BE2C (cell line): ENCODE measurements around the gene MAS1.
"Not testable (repeated sequence)": the region's sequence is repeated elsewhere in the genome, so short reads cannot be mapped to it uniquely, and the experiment has no call there.

Experiments
- DNase-seq: peaks from one replicate; pipeline ENCODE4 v3.0.0-alpha.2; 2020
- H3K27me3 ChIP-seq: fragments of 250-450 bp; sonication (Bioruptor Pico); 2 replicates; pipeline ENCODE4 v1.5.1; 2020; ENCODE audit warnings: mild to moderate bottlenecking
- H3K36me3 ChIP-seq: fragments of 250-450 bp; sonication (Bioruptor Pico); 2 replicates; pipeline ENCODE4 v1.5.1; 2020; ENCODE audit warnings: mild to moderate bottlenecking
- H3K4me1 ChIP-seq: fragments of 250-450 bp; sonication (Bioruptor Pico); 2 replicates; pipeline ENCODE4 v1.5.1; 2020
- H3K4me3 ChIP-seq: 2 replicates; pipeline ENCODE4 v1.5.1; 2011; ENCODE audit warnings: low read depth, low read length
- H3K9me3 ChIP-seq: fragments of 250-450 bp; sonication (Bioruptor Pico); 2 replicates; pipeline ENCODE4 v1.5.1; 2020
- TF ChIP-seq, protein P1 (sequence below): IDR thresholded peaks from 2 replicates; pipeline ENCODE4 v1.5.1; 2012; ENCODE audit warnings: mild to moderate bottlenecking, low read depth, low read length

Gene MAS1

DNA sequence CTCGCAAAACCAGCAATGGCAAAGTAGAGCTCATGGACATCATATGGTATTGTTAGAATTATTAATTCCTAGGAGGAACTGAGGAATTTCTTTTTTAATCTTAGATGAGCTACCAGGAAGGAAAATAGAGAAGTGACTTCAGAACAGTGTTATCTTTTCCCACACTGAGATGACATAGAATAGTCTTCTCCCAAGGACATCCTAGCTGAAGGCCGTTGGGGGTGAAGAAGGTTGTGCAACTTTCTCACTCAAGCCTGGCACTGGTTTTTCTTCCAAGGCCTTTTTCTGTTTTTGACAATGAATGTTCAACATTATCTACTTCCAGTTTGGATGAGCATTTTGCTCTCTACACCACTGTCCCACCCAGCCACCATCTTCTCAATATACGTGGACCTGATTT lies 35.8 kb upstream of the MAS1 start:
- no peaks in the 10 kb centered on the region for H3K27me3 ChIP-seq
- H3K9me3 ChIP-seq: no peaks in the 10 kb centered on the region
- no peak overlapping the region for H3K4me3 ChIP-seq
- DNase-seq: no peak
- no peaks in the 10 kb centered on the region for H3K36me3 ChIP-seq
- no peaks in the 10 kb centered on the region for H3K4me1 ChIP-seq
- TF ChIP-seq, protein P1, sequence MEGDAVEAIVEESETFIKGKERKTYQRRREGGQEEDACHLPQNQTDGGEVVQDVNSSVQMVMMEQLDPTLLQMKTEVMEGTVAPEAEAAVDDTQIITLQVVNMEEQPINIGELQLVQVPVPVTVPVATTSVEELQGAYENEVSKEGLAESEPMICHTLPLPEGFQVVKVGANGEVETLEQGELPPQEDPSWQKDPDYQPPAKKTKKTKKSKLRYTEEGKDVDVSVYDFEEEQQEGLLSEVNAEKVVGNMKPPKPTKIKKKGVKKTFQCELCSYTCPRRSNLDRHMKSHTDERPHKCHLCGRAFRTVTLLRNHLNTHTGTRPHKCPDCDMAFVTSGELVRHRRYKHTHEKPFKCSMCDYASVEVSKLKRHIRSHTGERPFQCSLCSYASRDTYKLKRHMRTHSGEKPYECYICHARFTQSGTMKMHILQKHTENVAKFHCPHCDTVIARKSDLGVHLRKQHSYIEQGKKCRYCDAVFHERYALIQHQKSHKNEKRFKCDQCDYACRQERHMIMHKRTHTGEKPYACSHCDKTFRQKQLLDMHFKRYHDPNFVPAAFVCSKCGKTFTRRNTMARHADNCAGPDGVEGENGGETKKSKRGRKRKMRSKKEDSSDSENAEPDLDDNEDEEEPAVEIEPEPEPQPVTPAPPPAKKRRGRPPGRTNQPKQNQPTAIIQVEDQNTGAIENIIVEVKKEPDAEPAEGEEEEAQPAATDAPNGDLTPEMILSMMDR: no peak

DNA sequence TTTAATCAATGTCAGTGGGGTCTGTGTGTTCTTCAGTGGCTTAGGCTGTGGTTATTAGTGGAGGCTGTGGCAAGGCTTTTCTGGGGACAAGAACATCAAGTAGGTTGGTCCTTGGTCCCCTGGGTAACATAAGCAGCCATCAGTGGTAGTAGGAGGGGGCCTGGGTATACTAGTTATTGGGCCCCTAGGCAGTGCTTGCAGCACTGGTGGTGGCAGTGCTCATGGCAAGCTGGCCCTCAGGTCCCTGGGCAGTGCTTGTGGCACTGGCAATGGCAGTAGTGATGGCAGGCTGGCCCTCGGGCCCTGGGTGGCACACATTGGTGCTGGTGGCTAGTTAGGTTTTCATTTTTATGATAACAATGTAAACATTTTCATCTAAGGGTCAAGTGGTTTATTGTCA lies 32.5 kb upstream of the MAS1 start:
- no peaks in the 10 kb centered on the region for H3K4me1 ChIP-seq
- peaks cover 6% of the 10 kb centered on the region; the same call in 1 of the 2 replicates for H3K27me3 ChIP-seq
- H3K36me3 ChIP-seq: no peaks in the 10 kb centered on the region
- TF ChIP-seq, protein P1: no peak
- DNase-seq: no peak
- no peaks in the 10 kb centered on the region for H3K9me3 ChIP-seq
- no peak overlapping the region for H3K4me3 ChIP-seq

DNA sequence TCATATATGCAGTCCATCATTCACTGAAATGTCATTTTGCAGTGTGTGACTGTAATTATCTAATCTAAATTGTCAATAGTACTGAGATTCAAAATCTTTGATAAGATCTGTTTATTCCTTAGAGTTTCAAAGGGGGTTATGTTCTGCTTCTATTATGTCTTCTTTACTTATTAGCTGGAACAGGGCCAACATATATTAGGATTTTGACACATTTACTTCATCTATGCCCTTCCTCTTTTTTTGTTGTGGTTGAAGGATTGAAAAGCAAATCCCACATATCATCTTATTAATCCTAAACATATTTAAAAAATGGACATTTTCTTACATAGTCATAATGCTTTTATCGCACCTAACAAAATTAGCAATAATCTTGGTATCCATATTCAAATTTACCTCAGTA lies 30.3 kb upstream of the MAS1 start:
- H3K4me3 ChIP-seq: no peak overlapping the region
- no peaks in the 10 kb centered on the region for H3K9me3 ChIP-seq
- no peaks in the 10 kb centered on the region for H3K36me3 ChIP-seq
- TF ChIP-seq, protein P1: no peak
- H3K27me3 ChIP-seq: peaks cover 6% of the 10 kb centered on the region; the same call in 1 of the 2 replicates
- no peaks in the 10 kb centered on the region for H3K4me1 ChIP-seq
- no peak for DNase-seq

DNA sequence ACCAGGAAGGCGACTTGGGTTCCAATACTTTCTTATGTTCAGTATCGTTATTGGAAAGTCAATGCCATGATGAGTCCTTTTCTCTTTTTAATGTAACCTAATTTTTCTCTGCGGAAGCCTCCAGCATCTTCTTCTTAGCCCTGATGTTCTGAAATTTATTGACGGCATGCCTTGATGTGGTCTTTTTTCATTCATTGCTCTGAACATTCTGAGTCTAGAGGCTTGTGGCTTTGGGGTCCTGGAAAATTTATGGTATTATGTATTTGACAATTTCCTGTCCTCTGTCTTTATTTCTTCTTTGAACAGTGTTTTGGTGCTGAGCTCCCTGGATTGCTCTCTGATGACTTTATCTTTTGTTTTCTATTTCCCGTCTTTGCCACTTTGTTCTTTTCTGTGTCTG lies 28.7 kb upstream of the MAS1 start:
- Histone ChIP-seq H3K36me3 (no peaks in the 10 kb centered on the region), H3K27me3 (peaks cover 6% of the 10 kb centered on the region; the same call in 1 of the 2 replicates), H3K4me1 (no peaks in the 10 kb centered on the region), H3K4me3 (no peak overlapping the region), H3K9me3 (no peaks in the 10 kb centered on the region)
- TF ChIP-seq, protein P1: no peak
- no peak for DNase-seq

DNA sequence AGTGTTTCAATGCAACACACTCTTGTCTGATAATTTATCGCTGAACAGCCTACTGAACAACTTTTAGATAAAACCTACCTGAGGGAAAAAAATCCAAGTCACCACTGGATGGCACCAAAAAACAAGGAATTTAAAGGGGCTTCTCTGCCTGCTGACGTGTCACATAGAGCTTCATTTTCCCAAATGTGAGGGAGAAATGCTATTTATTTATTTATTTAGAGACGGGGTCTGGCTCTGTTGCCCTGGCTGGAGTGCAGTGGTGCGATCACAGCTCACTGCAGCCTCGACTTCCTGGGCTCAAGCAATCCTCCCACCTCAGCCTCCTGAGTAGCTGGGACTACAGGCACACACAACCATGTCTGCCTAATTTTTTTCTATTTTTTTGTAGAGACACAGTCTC lies 27.4 kb upstream of the MAS1 start:
- H3K4me3 ChIP-seq: not testable (repeated sequence)
- DNase-seq: peak; percentile 24
- TF ChIP-seq, protein P1: peak; percentile 51

DNA sequence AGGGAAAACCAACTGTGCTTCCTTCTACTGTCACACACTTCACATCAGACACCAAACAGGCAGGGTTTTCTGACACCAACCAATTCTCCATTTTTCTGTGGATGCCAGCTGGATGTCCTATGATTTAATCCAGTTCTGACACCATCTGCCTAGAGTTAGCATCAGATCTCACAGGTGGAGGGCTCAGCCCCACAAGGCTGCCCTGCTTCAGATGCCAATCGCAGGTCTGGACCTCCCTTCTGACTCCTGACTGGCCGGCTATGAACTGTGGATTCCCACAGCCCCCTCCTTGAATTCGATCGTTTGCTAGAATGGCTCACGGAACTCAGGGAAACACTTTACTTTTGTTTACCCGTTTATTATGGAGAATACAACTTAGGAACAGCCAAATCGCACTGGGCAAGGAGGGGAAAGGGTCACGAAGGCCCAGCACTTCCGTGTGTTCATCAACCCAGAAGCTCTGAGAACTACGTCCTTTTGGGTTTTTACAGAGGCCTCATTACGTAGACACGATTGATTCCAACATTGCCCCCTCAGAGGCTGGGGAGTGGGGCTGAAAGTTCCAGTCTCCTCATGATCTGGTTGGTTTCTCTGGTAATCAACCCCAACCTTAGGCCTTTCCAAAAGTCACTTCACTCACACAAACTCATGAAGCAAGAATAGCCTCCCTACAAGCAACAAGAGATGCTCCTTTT lies 25.4 kb upstream of the MAS1 start:
- no peaks in the 10 kb centered on the region for H3K4me1 ChIP-seq
- DNase-seq: no peak
- H3K9me3 ChIP-seq: no peaks in the 10 kb centered on the region; the same call in 1 of the 2 replicates
- H3K36me3 ChIP-seq: no peaks in the 10 kb centered on the region
- peaks cover 6% of the 10 kb centered on the region; the same call in 1 of the 2 replicates for H3K27me3 ChIP-seq
- no peak overlapping the region for H3K4me3 ChIP-seq
- TF ChIP-seq, protein P1: no peak

More for the DNA sequence above, 27.4 kb upstream of the MAS1 start:
- not testable (repeated sequence) for H3K27me3 ChIP-seq, H3K36me3 ChIP-seq, H3K9me3 ChIP-seq, H3K4me1 ChIP-seq
